GM23338 (cell line): ENCODE data around the gene CBX6. TPM values are rescaled to one million over a fixed set of nuclear protein-coding genes. Genes with fewer than 3 reads are reported as not detected.
A peak's percentile ranks its signal among the peaks of the same experiment; 100 is the strongest.

Experiments
- ATAC-seq: fragments of 200-7000 bp; cut with Tn5 transposase; 3 replicates; pipeline ENCODE4 v1.9.1; 2020
- DNase-seq: peaks from one replicate; pipeline ENCODE4 v3.0.0-alpha.2; 2015; ENCODE audit warnings: low spot score
- H2AFZ ChIP-seq: fragments of 200-600 bp; sonication (generic); 2 replicates; pipeline ENCODE4 v1.8.0; 2016; ENCODE audit warnings: antibody characterized with exemption, mild to moderate bottlenecking, moderate library complexity
- H3F3A ChIP-seq: fragments of 200-600 bp; sonication (generic); replicated peaks from 2 replicates; pipeline ENCODE4 v1.8.0; 2017; ENCODE audit warnings: antibody characterized with exemption, mixed run types, low read depth
- H3K27ac ChIP-seq: fragments of 200-600 bp; sonication (generic); 2 replicates; pipeline ENCODE4 v1.6.1; 2016; ENCODE audit warnings: low read depth
- H3K27me3 ChIP-seq: fragments of 200-600 bp; sonication (generic); 2 replicates; pipeline ENCODE4 v1.8.0; 2016; ENCODE audit warnings: mild to moderate bottlenecking, mixed run types, moderate library complexity; ENCODE audit not compliant: insufficient read depth
- H3K36me3 ChIP-seq: fragments of 200-600 bp; sonication (generic); 2 replicates; pipeline ENCODE4 v1.8.0; 2016; ENCODE audit warnings: mild to moderate bottlenecking; ENCODE audit not compliant: insufficient read depth
- H3K4me1 ChIP-seq: fragments of 200-600 bp; sonication (generic); 2 replicates; pipeline ENCODE4 v1.8.0; 2016; ENCODE audit warnings: mild to moderate bottlenecking, moderate library complexity; ENCODE audit not compliant: insufficient read depth
- H3K4me2 ChIP-seq: fragments of 200-600 bp; sonication (generic); 2 replicates; pipeline ENCODE4 v1.7.1; 2017; ENCODE audit warnings: mixed run types
- H3K4me3 ChIP-seq: fragments of 200-600 bp; sonication (generic); 2 replicates; pipeline ENCODE4 v1.6.1; 2016; ENCODE audit warnings: mixed run types
- H3K79me2 ChIP-seq: fragments of 200-600 bp; sonication (generic); replicated peaks from 2 replicates; pipeline ENCODE4 v1.8.0; 2017; ENCODE audit warnings: mild to moderate bottlenecking; ENCODE audit not compliant: insufficient read depth
- H3K9me2 ChIP-seq: fragments of 200-600 bp; sonication (generic); 2 replicates; pipeline ENCODE4 v1.8.0; 2017; ENCODE audit not compliant: insufficient read depth
- H4K20me1 ChIP-seq: fragments of 200-600 bp; sonication (generic); replicated peaks from 2 replicates; pipeline ENCODE4 v1.8.0; 2017; ENCODE audit warnings: mild to moderate bottlenecking; ENCODE audit not compliant: insufficient read depth
- H3K27ac Mint-ChIP-seq: 2 replicates; pipeline ENCODE4 v1.8.0; 2020; ENCODE audit warnings: inconsistent platforms, mild to moderate bottlenecking, moderate library complexity, mixed read lengths
- H3K27me3 Mint-ChIP-seq: 3 replicates; pipeline ENCODE4 v1.8.0; 2022; ENCODE audit warnings: low read depth, mild to moderate bottlenecking, moderate library complexity, mixed read lengths, inconsistent platforms; ENCODE audit not compliant: insufficient read depth, poor library complexity
- H3K36me3 Mint-ChIP-seq: 3 replicates; pipeline ENCODE4 v1.8.0; 2021; ENCODE audit warnings: low read depth, mild to moderate bottlenecking, inconsistent platforms, moderate library complexity, mixed read lengths
- H3K4me1 Mint-ChIP-seq: 3 replicates; pipeline ENCODE4 v1.8.0; 2020; ENCODE audit warnings: mild to moderate bottlenecking, inconsistent platforms, mixed read lengths
- H3K4me3 Mint-ChIP-seq: 3 replicates; pipeline ENCODE4 v1.8.0; 2021; ENCODE audit warnings: moderate library complexity, mild to moderate bottlenecking, inconsistent platforms, mixed read lengths
- H3K9me3 Mint-ChIP-seq: 3 replicates; pipeline ENCODE4 v1.8.0; 2020; ENCODE audit warnings: moderate library complexity, mild to moderate bottlenecking, inconsistent platforms, mixed read lengths
- CREB1 ChIP-seq: fragments of 250-450 bp; sonication (Bioruptor Pico); IDR thresholded peaks from 2 replicates; pipeline ENCODE4 v1.5.0; 2020; ENCODE audit warnings: low read depth, mild to moderate bottlenecking, moderate library complexity
- EZH2phosphoT487 ChIP-seq: fragments of 200-600 bp; sonication (generic); IDR thresholded peaks from one replicate; pipeline ENCODE4 v1.8.1; 2018; ENCODE audit warnings: antibody characterized with exemption; ENCODE audit not compliant: unreplicated experiment
- JUNB ChIP-seq: IDR thresholded peaks from one replicate; pipeline ENCODE4 v1.6.1; 2016; ENCODE audit warnings: antibody characterized with exemption; ENCODE audit not compliant: unreplicated experiment
- polyA plus RNA-seq: library from polyadenylated mRNA; unstranded; fragments of >200 nt; fragmentation: Nextera tagmentation; extraction: Ambion mirVana; gene quantifications from 2 replicates; pipeline ENCODE4 v1.2.1, GENCODE V29; 2016
- total RNA-seq: library from RNA; depleted of rRNA; stranded (reverse); fragments of >200 nt; shearing (Covaris generic); gene quantifications from 2 replicates; pipeline ENCODE4 v1.2.3, GENCODE V29; 2014
- TF ChIP-seq, protein P1 (sequence below), 2 experiments: fragments of 200-600 bp in 1 of 2; sonication (generic) in 1 of 2; conservative IDR thresholded peaks; 2 replicates each; pipeline versions ENCODE4 v1.5.1 to v1.6.1; 2016 to 2017; ENCODE audit warnings: antibody characterized with exemption in 2 of 2, low read depth in 2 of 2, mild to moderate bottlenecking in 2 of 2, moderate library complexity in 1 of 2

CBX6 gene
- total and polyA plus RNA-seq, 2 experiments from 2014 or later, result 18.5 to 23.0 TPM

DNA sequence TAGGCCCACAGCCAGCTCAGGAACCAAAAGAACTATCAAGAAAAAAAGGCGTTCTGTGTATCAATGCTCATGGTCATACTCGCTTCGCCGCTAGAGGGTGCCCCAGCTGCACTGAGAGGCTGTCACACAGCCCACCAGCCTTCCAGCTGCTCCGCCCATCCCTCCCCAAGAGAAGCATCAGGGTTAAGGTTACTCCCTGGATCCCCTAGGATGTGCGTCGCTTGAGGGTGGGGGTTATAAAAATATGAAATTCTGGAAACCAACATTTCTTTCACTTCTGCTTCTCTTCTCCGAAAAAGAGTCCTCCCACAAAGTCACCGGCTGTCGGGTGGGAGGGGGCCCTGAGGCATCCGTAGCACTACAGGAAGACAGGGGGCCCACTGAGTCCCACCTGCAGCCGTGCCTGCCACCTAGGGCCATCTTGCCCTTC lies 1.7 kb downstream of the CBX6 start:
- Mint-ChIP-seq H3K4me3 (peak overlapping the region; percentile 90), H3K9me3 (no peaks in the 10 kb centered on the region), H3K36me3 (peaks cover 34% of the 10 kb centered on the region), H3K27me3 (peaks cover 8% of the 10 kb centered on the region), H3K4me1 (peaks cover 48% of the 10 kb centered on the region), H3K27ac (no peak overlapping the region)
- H3K27ac ChIP-seq, result no peak overlapping the region
- H3K4me2 ChIP-seq, result peak overlapping the region; percentile 92; the same call in 1 of the 2 replicates
- H3K4me1 ChIP-seq, result peaks cover 32% of the 10 kb centered on the region
- peaks cover 6% of the 10 kb centered on the region; the same call in 1 of the 2 replicates for H3K36me3 ChIP-seq
- H2AFZ ChIP-seq, result no peak overlapping the region
- peaks cover 22% of the 10 kb centered on the region for H4K20me1 ChIP-seq
- peak; percentile 95 for DNase-seq
- no peaks in the 10 kb centered on the region; the same call in 1 of the 2 replicates for H3K27me3 ChIP-seq
- peak overlapping the region; percentile 92 for H3K4me3 ChIP-seq
- H3K79me2 ChIP-seq, result peaks cover 8% of the 10 kb centered on the region
- 0 out of 2 replicates have a peak, but pooled peaks cover 7% of the 10 kb centered on the region for H3F3A ChIP-seq
- TF ChIP-seq, protein P1, sequence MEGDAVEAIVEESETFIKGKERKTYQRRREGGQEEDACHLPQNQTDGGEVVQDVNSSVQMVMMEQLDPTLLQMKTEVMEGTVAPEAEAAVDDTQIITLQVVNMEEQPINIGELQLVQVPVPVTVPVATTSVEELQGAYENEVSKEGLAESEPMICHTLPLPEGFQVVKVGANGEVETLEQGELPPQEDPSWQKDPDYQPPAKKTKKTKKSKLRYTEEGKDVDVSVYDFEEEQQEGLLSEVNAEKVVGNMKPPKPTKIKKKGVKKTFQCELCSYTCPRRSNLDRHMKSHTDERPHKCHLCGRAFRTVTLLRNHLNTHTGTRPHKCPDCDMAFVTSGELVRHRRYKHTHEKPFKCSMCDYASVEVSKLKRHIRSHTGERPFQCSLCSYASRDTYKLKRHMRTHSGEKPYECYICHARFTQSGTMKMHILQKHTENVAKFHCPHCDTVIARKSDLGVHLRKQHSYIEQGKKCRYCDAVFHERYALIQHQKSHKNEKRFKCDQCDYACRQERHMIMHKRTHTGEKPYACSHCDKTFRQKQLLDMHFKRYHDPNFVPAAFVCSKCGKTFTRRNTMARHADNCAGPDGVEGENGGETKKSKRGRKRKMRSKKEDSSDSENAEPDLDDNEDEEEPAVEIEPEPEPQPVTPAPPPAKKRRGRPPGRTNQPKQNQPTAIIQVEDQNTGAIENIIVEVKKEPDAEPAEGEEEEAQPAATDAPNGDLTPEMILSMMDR (conservative IDR thresholded peaks at IDR 0.05; ENCODE audit: low read depth in 2 of 2), result peak; percentile 94 to 97
- TF ChIP-seq CREB1 (CRISPR knock-in tag) (peak; percentile 28; the same call in 1 of the 2 replicates), JUNB (no peak)
- H3K9me2 ChIP-seq, result no peaks in the 10 kb centered on the region
- peak; percentile 48 for ATAC-seq

DNA sequence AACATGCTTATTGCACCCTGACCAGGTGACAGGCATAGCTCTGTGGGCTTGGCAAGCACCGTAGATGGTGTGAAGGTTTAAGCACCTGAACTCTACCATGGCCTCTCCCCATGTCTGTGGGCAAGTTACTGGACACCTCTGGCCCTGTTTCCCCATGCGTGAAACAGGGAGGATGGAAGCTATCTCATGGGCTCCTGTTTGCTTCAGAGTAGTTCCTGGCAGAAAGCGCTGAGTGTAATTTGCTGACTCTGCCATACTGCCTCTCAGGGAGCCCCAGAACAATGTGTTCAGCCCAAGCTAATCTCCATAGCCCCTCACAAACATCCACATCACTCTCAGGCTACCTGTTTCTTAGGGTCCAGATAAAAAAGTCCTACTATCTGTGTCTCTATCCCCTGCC lies 2.4 kb downstream of the CBX6 start:
- peaks cover 8% of the 10 kb centered on the region for H3K79me2 ChIP-seq
- H4K20me1 ChIP-seq, result peaks cover 22% of the 10 kb centered on the region
- no peak overlapping the region for H2AFZ ChIP-seq
- Mint-ChIP-seq H3K9me3 (no peaks in the 10 kb centered on the region), H3K4me1 (peaks cover 43% of the 10 kb centered on the region), H3K27me3 (peaks cover 8% of the 10 kb centered on the region), H3K4me3 (no peak overlapping the region), H3K36me3 (peaks cover 36% of the 10 kb centered on the region), H3K27ac (no peak overlapping the region)
- H3F3A ChIP-seq, result 0 out of 2 replicates have a peak, but pooled peaks cover 7% of the 10 kb centered on the region
- TF ChIP-seq EZH2phosphoT487, result no peak
- no peak overlapping the region for H3K4me3 ChIP-seq
- H3K4me1 ChIP-seq, result peaks cover 39% of the 10 kb centered on the region
- H3K36me3 ChIP-seq, result peaks cover 6% of the 10 kb centered on the region; the same call in 1 of the 2 replicates
- ATAC-seq (no peak), DNase-seq (no peak)
- no peak overlapping the region for H3K27ac ChIP-seq
- H3K27me3 ChIP-seq, result no peaks in the 10 kb centered on the region; the same call in 1 of the 2 replicates
- no peak overlapping the region for H3K4me2 ChIP-seq
- H3K9me2 ChIP-seq, result no peaks in the 10 kb centered on the region

DNA sequence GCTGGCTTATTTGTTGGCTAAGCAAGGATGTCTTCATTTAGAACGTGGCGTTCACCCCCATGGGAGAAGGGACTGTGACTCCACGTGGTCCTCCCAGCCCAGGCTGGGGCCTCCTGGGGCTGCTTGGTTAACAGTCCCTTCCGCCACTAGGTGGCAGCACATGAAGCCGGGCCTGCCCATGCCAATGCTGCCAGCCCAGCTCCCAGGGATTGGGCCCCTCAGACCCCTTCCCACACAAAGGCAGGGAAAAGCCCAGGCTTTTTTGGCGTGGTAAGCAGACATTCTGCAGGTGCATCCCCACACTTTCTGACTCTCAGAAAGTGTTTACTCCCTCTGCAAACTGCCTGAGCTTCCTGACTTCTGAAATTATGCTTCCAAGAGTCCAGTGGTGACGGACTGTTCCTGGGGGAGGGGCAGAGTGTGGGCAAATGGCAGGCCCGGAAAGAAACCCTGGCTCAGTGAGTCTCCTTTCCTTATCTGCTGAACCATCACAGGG lies 3.1 kb downstream of the CBX6 start:
- DNase-seq, result peak; percentile 95
- Histone ChIP-seq H3F3A (0 out of 2 replicates have a peak, but pooled peaks cover 7% of the 10 kb centered on the region), H3K27me3 (no peaks in the 10 kb centered on the region), H3K4me3 (no peak overlapping the region), H3K9me2 (no peaks in the 10 kb centered on the region), H3K79me2 (peaks cover 8% of the 10 kb centered on the region), H3K4me2 (peak overlapping the region; percentile 65; the same call in 1 of the 2 replicates), H4K20me1 (peaks cover 22% of the 10 kb centered on the region), H3K27ac (peak overlapping the region; percentile 45; the same call in 1 of the 2 replicates), H2AFZ (no peak overlapping the region), H3K4me1 (peaks cover 43% of the 10 kb centered on the region), H3K36me3 (peaks cover 6% of the 10 kb centered on the region; the same call in 1 of the 2 replicates)
- H3K36me3 Mint-ChIP-seq, result peaks cover 40% of the 10 kb centered on the region
- no peak overlapping the region for H3K4me3 Mint-ChIP-seq
- H3K4me1 Mint-ChIP-seq, result peaks cover 46% of the 10 kb centered on the region
- peak; percentile 44 for ATAC-seq
- H3K27ac Mint-ChIP-seq, result no peak overlapping the region
- TF ChIP-seq CREB1 (CRISPR knock-in tag), result no peak
- TF ChIP-seq, protein P1 (conservative IDR thresholded peaks at IDR 0.05; ENCODE audit: low read depth in 2 of 2), result peak; percentile 85 to 92
- H3K27me3 Mint-ChIP-seq, result peaks cover 10% of the 10 kb centered on the region
- no peaks in the 10 kb centered on the region for H3K9me3 Mint-ChIP-seq
